B cell (primary cell): ENCODE results near the gene SPACA9. TPM values are rescaled to one million over a fixed set of nuclear protein-coding genes. Genes with fewer than 3 reads are reported as not detected.

Source experiments
- ATAC-seq: fragments of 200-7000 bp; cut with Tn5 transposase; one replicate; pipeline ENCODE4 v1.10.0; 2021; ENCODE audit warnings: low read depth, mild to moderate bottlenecking, moderate number of reproducible peaks, moderate library complexity
- CTCF ChIA-PET: fragments of 350-600 bp; sonication (Branson Sonifier 250); formaldehyde crosslinking; loops from one replicate; lab custom pipeline; 2021; ENCODE audit warnings: antibody characterized with exemption, inconsistent platforms; lab: Charles Lee
- POLR2A ChIA-PET: fragments of 350-600 bp; sonication (Branson Sonifier 250); formaldehyde crosslinking; loops from one replicate; lab custom pipeline; 2021; ENCODE audit warnings: antibody characterized with exemption; lab: Charles Lee
- DNase-seq: peaks from one replicate; pipeline ENCODE4 v3.0.0; 2013
- H2AFZ ChIP-seq: 2 replicates; pipeline ENCODE4 v1.6.1; 2012; ENCODE audit warnings: mild to moderate bottlenecking, low read depth, low read length; ENCODE audit not compliant: insufficient read depth, poor library complexity, severe bottlenecking
- H3K27ac ChIP-seq, 2 donors: 1 replicate in 1 of 2; 2 replicates in 1 of 2; pipeline ENCODE4 v1.5.1; 2012 to 2013; ENCODE audit warnings: low read length in 2 of 2, mild to moderate bottlenecking in 2 of 2, moderate library complexity in 1 of 2
- H3K27me3 ChIP-seq, 4 experiments: fragments of 200-600 bp in 1 of 4; sonication (generic) in 1 of 4; replicated peaks in 1 of 4; 1 replicate in 2 of 4; 2 replicates in 2 of 4; pipeline versions ENCODE4 v1.6.1 to v1.7.0; 2013 to 2016; ENCODE audit warnings: low read length in 3 of 4, mild to moderate bottlenecking in 2 of 4, mixed read lengths in 1 of 4, moderate library complexity in 1 of 4; ENCODE audit not compliant: insufficient read depth in 4 of 4, control insufficient read depth in 3 of 4; ENCODE audit errors: control extremely low read depth in 1 of 4
- H3K36me3 ChIP-seq, 2 experiments: replicated peaks in 1 of 2; 1 replicate in 1 of 2; 2 replicates in 1 of 2; pipeline versions ENCODE4 v1.6.1 to v1.7.1; 2013; ENCODE audit warnings: low read length in 1 of 2; ENCODE audit not compliant: insufficient read depth in 2 of 2, control insufficient read depth in 1 of 2; ENCODE audit errors: control extremely low read depth in 1 of 2, extremely low read depth in 1 of 2
- H3K4me1 ChIP-seq, 2 donors: fragments of 200-600 bp in 1 of 2; sonication (generic) in 1 of 2; 1 replicate in 1 of 2; 2 replicates in 1 of 2; pipeline versions ENCODE4 v1.5.1 to v1.6.1; 2013 to 2017; ENCODE audit warnings: low read length in 2 of 2; ENCODE audit not compliant: control insufficient read depth in 2 of 2, insufficient read depth in 2 of 2
- H3K4me2 ChIP-seq: replicated peaks from 2 replicates; pipeline ENCODE3; 2012; ENCODE audit warnings: mild to moderate bottlenecking, low read depth, low read length; ENCODE audit not compliant: poor library complexity, severe bottlenecking
- H3K4me3 ChIP-seq, 5 experiments: fragments of 200-600 bp in 1 of 5; sonication (generic) in 1 of 5; 1 replicate in 3 of 5; 2 replicates in 2 of 5; pipeline versions ENCODE4 v1.5.1 to v1.7.0; 2011 to 2016; ENCODE audit warnings: low read length in 4 of 5, mild to moderate bottlenecking in 4 of 5, low read depth in 2 of 5, control low read depth in 1 of 5, moderate library complexity in 1 of 5; ENCODE audit not compliant: insufficient read depth in 1 of 5; ENCODE audit errors: control extremely low read depth in 1 of 5, extremely low read depth in 1 of 5
- H3K79me2 ChIP-seq: fragments of 200-600 bp; sonication (generic); one replicate; pipeline ENCODE4 v1.6.0; 2016; ENCODE audit warnings: low read length; ENCODE audit not compliant: control insufficient read depth, insufficient read depth
- H3K9ac ChIP-seq: fragments of 200-600 bp; sonication (generic); 2 replicates; pipeline ENCODE4 v1.6.1; 2017; ENCODE audit warnings: mild to moderate bottlenecking, low read length, moderate library complexity
- H3K9me3 ChIP-seq, 3 donors: one replicate each; pipeline versions ENCODE4 v1.6.1 to v1.7.1; 2013; ENCODE audit warnings: low read length in 2 of 3; ENCODE audit not compliant: control insufficient read depth in 2 of 3, insufficient read depth in 1 of 3; ENCODE audit errors: control extremely low read depth in 1 of 3
- H4K20me1 ChIP-seq: 2 replicates; pipeline ENCODE4 v1.6.0; 2012; ENCODE audit warnings: mild to moderate bottlenecking, low read length; ENCODE audit not compliant: insufficient read depth, control insufficient read depth, poor library complexity, severe bottlenecking
- H3K27ac Mint-ChIP-seq: one replicate; pipeline ENCODE4 v1.8.0; 2021; ENCODE audit warnings: mixed read lengths
- H3K27me3 Mint-ChIP-seq: one replicate; pipeline ENCODE4 v1.8.0; 2021; ENCODE audit warnings: mixed read lengths
- H3K4me1 Mint-ChIP-seq: one replicate; pipeline ENCODE4 v1.8.0; 2021; ENCODE audit warnings: mixed read lengths
- H3K4me3 Mint-ChIP-seq: one replicate; pipeline ENCODE4 v1.8.0; 2021; ENCODE audit warnings: mixed read lengths
- H3K9me3 Mint-ChIP-seq: one replicate; pipeline ENCODE4 v1.8.0; 2022; ENCODE audit warnings: mixed read lengths; ENCODE audit not compliant: insufficient read depth
- CTCF ChIP-seq: fragments of 200-600 bp; IDR thresholded peaks from one replicate; pipeline ENCODE4 v1.8.0; 2022; ENCODE audit warnings: antibody characterized with exemption, mild to moderate bottlenecking
- EZH2 ChIP-seq: IDR thresholded peaks from 2 replicates; pipeline ENCODE4 v1.6.1; 2012; ENCODE audit warnings: borderline replicate concordance, low read depth, mild to moderate bottlenecking, moderate library complexity, low read length; ENCODE audit not compliant: insufficient read depth, poor library complexity, severe bottlenecking
- WGBS: methylation state at CpG from one replicate; pipeline ENCODE4 v1.1.5; 2013; ENCODE audit warnings: missing lambda C conversion rate; ENCODE audit not compliant: insufficient coverage; 5-methylcytosine and 5-hydroxymethylcytosine counted together
- intact Hi-C: fragments of 100-400 bp; cut with micrococcal nuclease; formaldehyde crosslinking; loops from one replicate; pipeline ENCODE4 v1.10.0; 2022
- polyA plus RNA-seq: library from polyadenylated mRNA; depleted of rRNA; stranded (reverse); fragments of >200 nt; gene quantifications from 2 replicates; pipeline ENCODE4 v1.2.3, GENCODE V29; 2012
- total RNA-seq, 2 donors: library from RNA; stranded (reverse); fragments of 120-200 nt in 1 of 2; gene quantifications; 1 replicate in 1 of 2; 2 replicates in 1 of 2; pipeline versions ENCODE4 v1.2.3 to v1.2.4, GENCODE V29; 2013 to 2022

The SPACA9 gene
- total and polyA plus RNA-seq, 2 donors (not counting 1 experiment from before 2014, with no cell fraction given) = 2.8 to 4.5 TPM

DNA sequence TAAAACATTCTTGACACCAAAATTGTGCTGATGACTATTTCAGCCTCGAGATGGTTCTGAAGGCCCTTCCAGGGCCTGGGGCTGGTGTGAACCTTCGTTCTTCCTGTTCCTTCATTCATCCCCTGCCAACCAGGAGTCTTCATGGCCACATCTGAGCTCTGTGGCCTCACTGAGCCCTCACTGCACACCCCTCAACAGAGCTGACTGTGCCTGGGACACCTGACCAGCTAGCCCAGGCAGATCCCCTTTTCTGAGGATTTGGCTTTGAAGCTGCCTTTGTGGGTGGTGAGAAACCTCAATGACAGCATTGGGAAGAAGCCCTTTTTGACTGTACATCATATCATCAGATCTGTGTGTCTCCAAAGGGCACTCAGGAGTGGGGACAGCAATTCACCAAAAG, 14.4 kb upstream of the SPACA9 start:
- Histone ChIP-seq H3K27me3 (no peaks in the 10 kb centered on the region), H3K4me2 (no peak overlapping the region), H3K79me2 (no peaks in the 10 kb centered on the region), H3K4me1 (no peaks in the 10 kb centered on the region), H4K20me1 (no peaks in the 10 kb centered on the region), H3K27ac (no peak overlapping the region), H2AFZ (no peak overlapping the region), H3K9me3 (no peaks in the 10 kb centered on the region), H3K9ac (no peak overlapping the region), H3K4me3 (no peak overlapping the region), H3K36me3 (no peaks in the 10 kb centered on the region)
- ATAC-seq (no peak), DNase-seq (no peak)
- CTCF ChIA-PET = interaction anchor here (2.3 kb wide), 1 partner anchor 15 kb away, joined by 7 read pairs; no protein-coding TSS in a partner anchor
- POLR2A ChIA-PET = no interaction called here
- no peaks in the 10 kb centered on the region for H3K4me1 Mint-ChIP-seq
- no peak overlapping the region for H3K27ac Mint-ChIP-seq
- intact Hi-C loops = no loop called here
- no peak overlapping the region for H3K4me3 Mint-ChIP-seq
- TF ChIP-seq EZH2 (no peak), CTCF (no peak)
- no peaks in the 10 kb centered on the region for H3K27me3 Mint-ChIP-seq
- 78% methylated on average over 2 of the region's 2 CpGs for WGBS
- no peaks in the 10 kb centered on the region for H3K9me3 Mint-ChIP-seq

GRCh38 chr9:132864691-132865090, 14.0 kb upstream of the SPACA9 start:
- H3K4me1 Mint-ChIP-seq = no peaks in the 10 kb centered on the region
- Histone ChIP-seq H3K9me3 (no peaks in the 10 kb centered on the region), H3K4me2 (no peak overlapping the region), H3K79me2 (no peaks in the 10 kb centered on the region), H3K4me3 (no peak overlapping the region), H3K27me3 (no peaks in the 10 kb centered on the region), H3K27ac (no peak overlapping the region), H2AFZ (no peak overlapping the region), H3K9ac (no peak overlapping the region), H3K36me3 (no peaks in the 10 kb centered on the region), H3K4me1 (no peaks in the 10 kb centered on the region), H4K20me1 (no peaks in the 10 kb centered on the region)
- intact Hi-C loops = no loop called here
- POLR2A ChIA-PET = no interaction called here
- ATAC-seq (no peak), DNase-seq (no peak)
- H3K9me3 Mint-ChIP-seq = no peaks in the 10 kb centered on the region
- CTCF ChIA-PET = interaction anchor here (0.5 to 2.3 kb wide), 2 partner anchors 15 to 36 kb away, joined by 3 to 7 read pairs; no protein-coding TSS in a partner anchor
- no peak overlapping the region for H3K27ac Mint-ChIP-seq
- H3K4me3 Mint-ChIP-seq = no peak overlapping the region
- 92% methylated on average over 6 of the region's 8 CpGs for WGBS
- no peaks in the 10 kb centered on the region for H3K27me3 Mint-ChIP-seq
- TF ChIP-seq CTCF = no peak
